Measurements from ENCODE around the gene NAGLU. TPM values are rescaled to one million over a fixed set of nuclear protein-coding genes. Genes with fewer than 3 reads are reported as not detected.

The NAGLU gene
- total and polyA plus RNA-seq, 2 of the 13 experiments (the other 11 are each of a cell fraction or from before 2014, with no cell fraction given): 28.2 to 40.1 TPM

DNA sequence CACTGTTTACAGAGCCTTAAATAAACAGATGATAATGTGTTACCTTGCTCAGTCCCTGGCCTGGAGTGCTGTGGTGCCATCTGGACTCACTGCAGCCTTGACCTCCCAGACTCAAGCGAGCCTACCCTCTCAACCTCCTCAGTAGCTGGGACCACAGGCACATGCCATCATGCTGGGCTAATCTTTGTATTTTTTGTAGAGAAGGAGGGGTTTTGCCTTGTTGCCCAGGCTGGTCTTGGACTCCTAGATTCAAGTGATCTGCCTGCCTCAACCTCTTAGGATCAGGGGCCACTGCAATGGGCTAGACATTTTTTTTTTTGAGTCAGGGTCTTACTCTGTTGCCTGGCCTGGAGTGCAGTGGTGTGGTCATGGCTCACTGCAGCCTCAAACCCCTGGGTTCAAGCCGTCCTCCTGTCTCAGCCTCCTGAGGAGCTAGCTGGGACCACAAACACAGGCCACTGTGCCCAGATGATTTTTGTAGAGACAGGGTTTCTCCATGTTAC lies 5.0 kb upstream of the NAGLU start (continued):
- TF ChIP-seq ZNF513 (CRISPR knock-in tag; conservative IDR thresholded peaks at IDR 0.05) (no peak), RELA (CRISPR knock-in tag; IDR thresholded peaks at IDR 0.05) (no peak; the same call in 1 of the 2 replicates), SP4 (CRISPR knock-in tag; IDR thresholded peaks at IDR 0.05) (no peak), ZNF354B (CRISPR knock-in tag; IDR thresholded peaks at IDR 0.05) (peak; percentile 21; the same call in 1 of the 2 replicates), DR1 (CRISPR knock-in tag; IDR thresholded peaks at IDR 0.05) (no peak), ATF4 (CRISPR knock-in tag; IDR thresholded peaks at IDR 0.05) (peak in 1 of 2 experiments; percentile 87; a peak in 2 of 4 replicates), SRSF1 (optimal IDR thresholded peaks at IDR 0.05; ENCODE audit: low read depth, low read length) (no peak), ZNF652 (CRISPR knock-in tag; IDR thresholded peaks at IDR 0.05; ENCODE audit: borderline replicate concordance, low read depth) (0 out of 2 replicates have a peak, but pooled peaks have one; percentile 27), RAD21 (CRISPR knock-in tag; IDR thresholded peaks at IDR 0.05) (no peak), ZNF879 (CRISPR knock-in tag; IDR thresholded peaks at IDR 0.05) (no peak), PREB (CRISPR knock-in tag; IDR thresholded peaks at IDR 0.05) (no peak), KLF9 (CRISPR knock-in tag; IDR thresholded peaks at IDR 0.05; ENCODE audit: low read depth) (no peak), MAX (IDR thresholded peaks at IDR 0.05) (peak; percentile 75), RBFOX2 (IDR thresholded peaks at IDR 0.05; ENCODE audit: low read depth, low read length) (no peak), ZFP37 (CRISPR knock-in tag; IDR thresholded peaks at IDR 0.05; ENCODE audit: borderline replicate concordance) (0 out of 2 replicates have a peak, but pooled peaks have one; percentile 67), ZNF530 (CRISPR knock-in tag; IDR thresholded peaks at IDR 0.05; ENCODE audit: low read depth) (no peak), NR2C2 (CRISPR knock-in tag; IDR thresholded peaks at IDR 0.05; ENCODE audit: borderline replicate concordance) (peak; percentile 90), MBD4 (IDR thresholded peaks at IDR 0.05; ENCODE audit: borderline replicate concordance, low read length) (no peak)
- TF ChIP-seq, protein P1, sequence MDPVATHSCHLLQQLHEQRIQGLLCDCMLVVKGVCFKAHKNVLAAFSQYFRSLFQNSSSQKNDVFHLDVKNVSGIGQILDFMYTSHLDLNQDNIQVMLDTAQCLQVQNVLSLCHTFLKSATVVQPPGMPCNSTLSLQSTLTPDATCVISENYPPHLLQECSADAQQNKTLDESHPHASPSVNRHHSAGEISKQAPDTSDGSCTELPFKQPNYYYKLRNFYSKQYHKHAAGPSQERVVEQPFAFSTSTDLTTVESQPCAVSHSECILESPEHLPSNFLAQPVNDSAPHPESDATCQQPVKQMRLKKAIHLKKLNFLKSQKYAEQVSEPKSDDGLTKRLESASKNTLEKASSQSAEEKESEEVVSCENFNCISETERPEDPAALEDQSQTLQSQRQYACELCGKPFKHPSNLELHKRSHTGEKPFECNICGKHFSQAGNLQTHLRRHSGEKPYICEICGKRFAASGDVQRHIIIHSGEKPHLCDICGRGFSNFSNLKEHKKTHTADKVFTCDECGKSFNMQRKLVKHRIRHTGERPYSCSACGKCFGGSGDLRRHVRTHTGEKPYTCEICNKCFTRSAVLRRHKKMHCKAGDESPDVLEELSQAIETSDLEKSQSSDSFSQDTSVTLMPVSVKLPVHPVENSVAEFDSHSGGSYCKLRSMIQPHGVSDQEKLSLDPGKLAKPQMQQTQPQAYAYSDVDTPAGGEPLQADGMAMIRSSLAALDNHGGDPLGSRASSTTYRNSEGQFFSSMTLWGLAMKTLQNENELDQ (CRISPR knock-in tag; IDR thresholded peaks at IDR 0.05; ENCODE audit: borderline replicate concordance): no peak

Measured in HepG2 (cell line).